Peyer's patch (tissue), 4 donors: Measurements from ENCODE around the gene HLA-A.

Experiments used
- CTCF ChIP-seq, 6 experiments: fragments of 450-650 bp in 4 of 6; fragments of 200-600 bp in 2 of 6; sonication (generic) in 1 of 6; IDR thresholded peaks; one replicate each; pipeline ENCODE4 v1.5.1; 2017 to 2019; ENCODE audit warnings: antibody characterized with exemption in 6 of 6, mild to moderate bottlenecking in 3 of 6, moderate library complexity in 1 of 6
- POLR2A ChIP-seq, 2 donors: fragments of 450-650 bp; IDR thresholded peaks; one replicate each; pipeline ENCODE4 v1.5.1; 2017; ENCODE audit warnings: antibody characterized with exemption in 2 of 2, mild to moderate bottlenecking in 2 of 2, moderate library complexity in 2 of 2

GRCh38 chr6:29953001-29953441, 10.7 kb downstream of the HLA-A start:
- TF ChIP-seq CTCF (IDR thresholded peaks at IDR 0.05), result no peak
- TF ChIP-seq POLR2A (IDR thresholded peaks at IDR 0.05), result no peak
